Measurements from ENCODE around the gene ERLIN1.

The ERLIN1 gene

DNA sequence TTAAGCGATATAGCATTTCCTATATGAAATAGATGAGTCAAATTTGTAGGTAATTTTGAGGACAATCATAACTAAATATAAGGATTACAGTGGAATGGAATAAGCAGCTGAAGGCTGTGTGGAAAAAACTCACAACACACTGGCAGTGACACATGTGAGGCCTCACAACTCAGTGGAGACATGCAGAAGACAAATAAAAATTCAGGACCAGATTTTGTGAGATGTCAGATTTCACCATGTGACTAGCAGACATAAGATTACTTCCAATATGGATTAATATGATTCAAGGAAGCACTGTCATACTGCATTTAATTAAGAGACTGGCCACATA lies 17.6 kb downstream of the ERLIN1 start:
- no peak for DNase-seq

DNA sequence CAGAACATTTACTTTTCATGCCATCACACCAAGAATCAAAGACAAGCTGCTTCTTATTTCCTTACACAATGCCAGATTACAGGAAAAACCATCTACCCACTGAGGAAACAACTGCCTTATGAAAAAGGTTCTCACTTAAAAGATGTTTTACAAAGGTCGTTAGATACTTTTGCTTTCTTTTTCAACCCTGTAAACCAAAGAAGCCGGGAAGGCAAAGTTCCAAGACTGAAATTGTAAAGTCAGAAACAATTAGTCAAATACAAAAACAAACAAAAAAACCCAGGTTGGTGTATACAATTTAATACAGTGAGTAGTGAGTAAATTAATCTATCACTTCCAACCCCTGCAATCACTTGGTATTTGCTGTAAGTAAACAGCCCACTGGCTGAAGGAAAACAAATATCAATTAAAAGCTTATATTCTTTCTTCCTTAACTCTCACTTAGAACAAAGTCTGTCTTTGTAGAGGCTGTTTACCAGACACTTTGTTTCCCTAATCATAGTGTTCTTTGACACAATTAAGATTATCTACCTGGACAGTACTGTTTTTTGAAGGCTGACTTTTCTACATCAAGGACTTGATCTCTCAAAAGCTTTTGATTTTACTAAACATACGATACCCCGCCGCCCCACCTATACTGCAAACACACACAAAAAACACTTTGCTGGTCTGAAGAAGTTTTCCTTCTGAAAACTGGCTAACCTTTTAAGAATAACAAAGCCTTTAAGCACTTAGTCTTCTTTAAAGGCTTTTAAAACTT lies 18.1 kb downstream of the ERLIN1 start:
- peak; percentile 30 for DNase-seq

- DNase-seq: no peak
Measured at GRCh38 chr10:100163704-100164621, 21.9 kb downstream of the ERLIN1 start.

GRCh38 chr10:100162696-100163095 lies 23.1 kb downstream of the ERLIN1 start:
- DNase-seq: no peak

GRCh38 chr10:100158044-100158805 lies 27.6 kb downstream of the ERLIN1 start:
- no peak for DNase-seq

GRCh38 chr10:100157156-100157555 lies 28.7 kb downstream of the ERLIN1 start:
- no peak for DNase-seq

- DNase-seq: no peak
Measured at GRCh38 chr10:100155936-100156335, 29.9 kb downstream of the ERLIN1 start.

GRCh38 chr10:100154666-100155065 lies 31.2 kb downstream of the ERLIN1 start:
- DNase-seq: no peak

DNA sequence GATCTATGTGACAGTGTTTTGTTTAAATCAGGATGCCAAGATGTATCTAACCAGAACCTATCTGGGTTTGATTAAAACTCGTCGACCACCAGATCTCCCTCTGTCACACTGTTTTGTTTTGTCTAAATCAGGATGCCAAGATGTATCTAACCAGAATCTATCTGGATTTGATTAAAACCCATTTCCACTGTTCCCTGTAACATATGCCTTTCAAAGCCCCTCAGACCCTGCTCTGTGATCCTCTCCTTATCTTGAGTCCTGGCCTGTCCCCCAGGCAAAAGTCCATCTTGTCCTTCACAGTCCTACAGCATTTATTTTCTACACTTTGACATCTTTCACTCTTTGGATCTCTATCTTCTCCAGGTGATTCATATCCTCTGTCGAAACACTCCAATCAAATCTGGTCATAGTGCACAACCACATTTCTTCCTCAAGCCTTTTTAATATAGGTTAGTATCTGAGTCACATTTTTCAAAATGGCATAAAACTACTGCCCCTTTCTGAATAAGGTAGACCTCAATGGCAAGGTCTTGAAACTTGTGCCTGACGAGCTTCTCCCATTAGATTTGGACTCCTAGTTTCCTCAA lies 32.5 kb downstream of the ERLIN1 start:
- DNase-seq: no peak

- no peak for DNase-seq
Measured at GRCh38 chr10:100151723-100152300, 34.0 kb downstream of the ERLIN1 start.

GRCh38 chr10:100148353-100149211 lies 37.2 kb downstream of the ERLIN1 start:
- DNase-seq: no peak

DNA sequence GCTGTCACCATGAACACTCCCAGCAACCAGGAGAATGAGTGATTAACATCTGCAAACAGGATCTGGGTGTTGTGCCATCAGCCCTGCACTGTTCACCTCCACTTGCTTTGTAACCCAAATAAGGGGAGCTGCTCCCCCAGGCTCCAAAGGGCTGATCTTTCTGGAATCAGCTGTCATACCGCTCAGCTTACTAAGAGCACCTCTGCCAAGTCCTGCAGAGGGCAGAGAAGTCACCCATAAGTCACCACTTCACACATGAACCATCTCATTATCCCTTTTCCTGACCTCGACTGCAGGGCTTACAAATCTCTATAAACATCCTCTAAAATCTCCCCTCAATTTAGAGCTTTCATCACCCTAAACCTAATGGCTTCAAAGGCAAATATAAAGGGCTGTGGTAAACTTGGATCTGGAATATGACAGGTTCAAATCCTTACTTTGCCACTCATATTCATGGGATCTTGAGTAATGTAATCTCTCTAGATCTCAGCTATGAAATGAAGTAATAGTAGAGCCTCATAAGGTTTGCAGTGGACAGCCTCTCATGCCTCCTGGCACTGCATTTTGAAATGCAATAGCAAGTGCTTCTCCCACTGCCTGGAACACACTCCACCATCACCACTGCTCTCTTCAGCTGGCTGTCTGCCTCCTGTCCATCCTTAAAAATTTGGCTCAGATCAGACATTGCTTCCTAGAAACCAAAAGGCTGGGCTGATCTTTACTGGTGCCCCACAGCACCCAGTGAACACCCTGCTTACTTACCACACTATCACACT lies 38.8 kb downstream of the ERLIN1 start:
- DNase-seq: no peak

GRCh38 chr10:100146398-100146797 lies 39.4 kb downstream of the ERLIN1 start:
- no peak for DNase-seq

GRCh38 chr10:100143756-100144155 lies 42.1 kb downstream of the ERLIN1 start:
- DNase-seq: no peak

DNA sequence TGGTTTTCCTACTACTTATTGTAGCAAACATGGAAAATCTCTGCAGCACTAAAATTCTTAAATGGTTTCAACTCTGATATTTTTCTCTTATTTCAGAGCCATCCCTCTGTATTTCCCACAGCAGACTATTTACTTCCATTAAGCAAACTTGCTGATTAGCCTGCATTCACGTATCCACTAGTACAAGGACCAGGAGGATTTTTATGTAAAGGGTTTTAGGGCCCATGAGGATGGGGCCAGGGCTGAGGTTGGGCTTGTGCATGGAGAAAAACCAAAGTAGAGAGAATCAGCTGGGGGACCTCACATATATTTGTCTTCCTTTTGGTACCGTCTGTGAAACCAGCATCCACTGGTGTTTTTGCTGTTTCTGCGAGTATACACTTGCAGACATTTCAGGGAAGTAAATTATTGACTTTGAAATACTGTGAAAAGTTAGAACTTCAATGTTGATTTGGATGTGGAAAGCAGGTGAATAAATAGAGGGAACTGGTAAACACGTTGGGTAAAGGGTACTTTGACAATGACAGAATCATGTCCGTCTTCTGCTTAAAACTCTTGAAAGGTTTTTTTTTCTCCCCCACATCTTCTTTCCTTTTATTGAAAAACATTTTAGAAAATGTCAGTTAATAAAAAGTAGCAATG lies 44.3 kb downstream of the ERLIN1 start:
- DNase-seq: no peak

GRCh38 chr10:100140070-100140469 lies 45.8 kb downstream of the ERLIN1 start:
- no peak for DNase-seq

DNA sequence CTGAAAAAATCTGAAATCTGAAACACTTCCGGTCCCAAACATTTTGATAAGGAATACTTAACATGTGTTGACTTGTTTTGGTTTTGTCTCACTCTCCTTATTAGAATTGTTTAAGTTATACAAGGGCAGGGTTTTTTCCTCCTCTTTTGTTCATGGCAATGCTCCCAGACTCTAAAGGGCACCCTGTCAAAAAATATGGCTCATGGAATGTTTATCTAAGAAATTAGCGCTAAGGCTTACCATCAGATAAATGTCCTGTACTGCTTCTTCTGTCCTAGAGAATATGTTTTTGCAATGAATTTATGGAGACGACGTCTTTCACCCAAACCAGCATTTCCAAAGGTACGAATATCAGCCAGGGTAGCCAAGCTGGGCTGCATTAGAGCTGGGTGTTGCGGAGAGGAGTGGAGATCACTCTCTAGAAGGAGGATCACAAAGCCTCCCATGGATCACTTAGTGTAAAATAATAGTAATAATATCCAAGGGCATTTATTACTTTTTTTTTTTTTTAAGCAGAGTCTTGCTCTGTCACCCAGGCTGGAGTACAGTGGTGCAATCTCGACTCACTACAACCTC lies 46.8 kb downstream of the ERLIN1 start:
- DNase-seq: no peak

- DNase-seq: no peak
Measured at GRCh38 chr10:100135486-100135885, 50.3 kb downstream of the ERLIN1 start.

- DNase-seq: no peak
Measured at GRCh38 chr10:100133801-100134200, 52.0 kb downstream of the ERLIN1 start.

DNA sequence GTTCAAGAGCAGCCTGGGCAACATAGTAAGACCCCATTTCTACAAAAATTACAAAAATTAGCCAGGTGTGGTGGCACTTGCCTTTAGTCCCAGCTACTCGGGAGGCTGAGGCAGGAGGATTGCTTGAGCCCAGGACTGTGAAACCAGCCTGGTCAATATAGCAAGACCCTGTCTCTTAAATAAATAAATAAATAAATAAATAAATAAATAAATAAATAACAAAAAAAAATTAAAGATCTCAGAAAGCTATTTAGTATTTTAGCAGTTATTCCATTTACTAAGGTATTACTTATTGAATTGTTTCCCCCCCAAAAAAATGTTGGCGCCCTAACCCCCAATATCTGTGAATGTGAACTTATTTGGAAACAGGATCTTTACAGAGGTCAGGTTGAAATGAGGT lies 53.4 kb downstream of the ERLIN1 start:
- DNase-seq: no peak
